HL-60 (cell line): ENCODE results near the gene ZNF48.

ENCODE experiments used
- GABPA ChIP-seq: IDR thresholded peaks from 2 replicates; pipeline ENCODE4 v1.6.1; 2012; ENCODE audit warnings: low read depth
- POLR2AphosphoS5 ChIP-seq: IDR thresholded peaks from 2 replicates; pipeline ENCODE4 v1.6.1; 2012; ENCODE audit warnings: low read depth
- SPI1 ChIP-seq: IDR thresholded peaks from 2 replicates; pipeline ENCODE4 v1.6.1; 2012; ENCODE audit warnings: low read depth, mild to moderate bottlenecking, borderline replicate concordance
- TF ChIP-seq, protein P1 (sequence below): IDR thresholded peaks from 2 replicates; pipeline ENCODE4 v1.6.1; 2012; ENCODE audit warnings: low read depth; ENCODE audit not compliant: insufficient replicate concordance
- TF ChIP-seq, protein P2 (sequence below): IDR thresholded peaks from one replicate; pipeline ENCODE4 v1.5.1; 2011; ENCODE audit warnings: low read length, control low read depth, inconsistent platforms; ENCODE audit not compliant: insufficient read depth

DNA sequence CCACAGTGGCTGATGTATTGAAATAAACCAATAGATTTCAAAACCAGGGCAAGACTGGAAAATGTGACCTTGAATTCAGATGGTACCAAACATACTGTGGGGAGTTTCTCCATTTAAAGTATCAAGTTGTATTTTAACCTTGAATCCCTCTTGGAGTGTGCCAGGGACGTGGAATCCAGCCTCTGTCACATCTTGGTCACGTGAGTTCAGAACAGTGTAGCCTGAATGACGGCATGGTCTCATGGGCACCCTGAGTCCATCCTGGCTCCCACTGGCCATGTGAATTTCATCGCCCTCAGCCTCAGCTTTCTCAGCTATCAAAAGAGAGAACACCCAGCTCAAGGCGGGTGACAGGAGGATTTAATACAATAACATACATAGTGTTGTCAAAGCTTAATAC lies 18.9 kb downstream of the ZNF48 start:
- TF ChIP-seq, protein P1, sequence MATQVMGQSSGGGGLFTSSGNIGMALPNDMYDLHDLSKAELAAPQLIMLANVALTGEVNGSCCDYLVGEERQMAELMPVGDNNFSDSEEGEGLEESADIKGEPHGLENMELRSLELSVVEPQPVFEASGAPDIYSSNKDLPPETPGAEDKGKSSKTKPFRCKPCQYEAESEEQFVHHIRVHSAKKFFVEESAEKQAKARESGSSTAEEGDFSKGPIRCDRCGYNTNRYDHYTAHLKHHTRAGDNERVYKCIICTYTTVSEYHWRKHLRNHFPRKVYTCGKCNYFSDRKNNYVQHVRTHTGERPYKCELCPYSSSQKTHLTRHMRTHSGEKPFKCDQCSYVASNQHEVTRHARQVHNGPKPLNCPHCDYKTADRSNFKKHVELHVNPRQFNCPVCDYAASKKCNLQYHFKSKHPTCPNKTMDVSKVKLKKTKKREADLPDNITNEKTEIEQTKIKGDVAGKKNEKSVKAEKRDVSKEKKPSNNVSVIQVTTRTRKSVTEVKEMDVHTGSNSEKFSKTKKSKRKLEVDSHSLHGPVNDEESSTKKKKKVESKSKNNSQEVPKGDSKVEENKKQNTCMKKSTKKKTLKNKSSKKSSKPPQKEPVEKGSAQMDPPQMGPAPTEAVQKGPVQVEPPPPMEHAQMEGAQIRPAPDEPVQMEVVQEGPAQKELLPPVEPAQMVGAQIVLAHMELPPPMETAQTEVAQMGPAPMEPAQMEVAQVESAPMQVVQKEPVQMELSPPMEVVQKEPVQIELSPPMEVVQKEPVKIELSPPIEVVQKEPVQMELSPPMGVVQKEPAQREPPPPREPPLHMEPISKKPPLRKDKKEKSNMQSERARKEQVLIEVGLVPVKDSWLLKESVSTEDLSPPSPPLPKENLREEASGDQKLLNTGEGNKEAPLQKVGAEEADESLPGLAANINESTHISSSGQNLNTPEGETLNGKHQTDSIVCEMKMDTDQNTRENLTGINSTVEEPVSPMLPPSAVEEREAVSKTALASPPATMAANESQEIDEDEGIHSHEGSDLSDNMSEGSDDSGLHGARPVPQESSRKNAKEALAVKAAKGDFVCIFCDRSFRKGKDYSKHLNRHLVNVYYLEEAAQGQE: no peak
- no peak for TF ChIP-seq POLR2AphosphoS5
- TF ChIP-seq, protein P2, sequence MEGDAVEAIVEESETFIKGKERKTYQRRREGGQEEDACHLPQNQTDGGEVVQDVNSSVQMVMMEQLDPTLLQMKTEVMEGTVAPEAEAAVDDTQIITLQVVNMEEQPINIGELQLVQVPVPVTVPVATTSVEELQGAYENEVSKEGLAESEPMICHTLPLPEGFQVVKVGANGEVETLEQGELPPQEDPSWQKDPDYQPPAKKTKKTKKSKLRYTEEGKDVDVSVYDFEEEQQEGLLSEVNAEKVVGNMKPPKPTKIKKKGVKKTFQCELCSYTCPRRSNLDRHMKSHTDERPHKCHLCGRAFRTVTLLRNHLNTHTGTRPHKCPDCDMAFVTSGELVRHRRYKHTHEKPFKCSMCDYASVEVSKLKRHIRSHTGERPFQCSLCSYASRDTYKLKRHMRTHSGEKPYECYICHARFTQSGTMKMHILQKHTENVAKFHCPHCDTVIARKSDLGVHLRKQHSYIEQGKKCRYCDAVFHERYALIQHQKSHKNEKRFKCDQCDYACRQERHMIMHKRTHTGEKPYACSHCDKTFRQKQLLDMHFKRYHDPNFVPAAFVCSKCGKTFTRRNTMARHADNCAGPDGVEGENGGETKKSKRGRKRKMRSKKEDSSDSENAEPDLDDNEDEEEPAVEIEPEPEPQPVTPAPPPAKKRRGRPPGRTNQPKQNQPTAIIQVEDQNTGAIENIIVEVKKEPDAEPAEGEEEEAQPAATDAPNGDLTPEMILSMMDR: no peak
- TF ChIP-seq SPI1: no peak
- TF ChIP-seq GABPA: no peak
